ENCODE data around the gene RFWD3. TPM values are rescaled to one million over a fixed set of nuclear protein-coding genes. Genes with fewer than 3 reads are reported as not detected.

Gene RFWD3
- total RNA-seq, 1 donor from 2014 or later, result 4.4 TPM

DNA sequence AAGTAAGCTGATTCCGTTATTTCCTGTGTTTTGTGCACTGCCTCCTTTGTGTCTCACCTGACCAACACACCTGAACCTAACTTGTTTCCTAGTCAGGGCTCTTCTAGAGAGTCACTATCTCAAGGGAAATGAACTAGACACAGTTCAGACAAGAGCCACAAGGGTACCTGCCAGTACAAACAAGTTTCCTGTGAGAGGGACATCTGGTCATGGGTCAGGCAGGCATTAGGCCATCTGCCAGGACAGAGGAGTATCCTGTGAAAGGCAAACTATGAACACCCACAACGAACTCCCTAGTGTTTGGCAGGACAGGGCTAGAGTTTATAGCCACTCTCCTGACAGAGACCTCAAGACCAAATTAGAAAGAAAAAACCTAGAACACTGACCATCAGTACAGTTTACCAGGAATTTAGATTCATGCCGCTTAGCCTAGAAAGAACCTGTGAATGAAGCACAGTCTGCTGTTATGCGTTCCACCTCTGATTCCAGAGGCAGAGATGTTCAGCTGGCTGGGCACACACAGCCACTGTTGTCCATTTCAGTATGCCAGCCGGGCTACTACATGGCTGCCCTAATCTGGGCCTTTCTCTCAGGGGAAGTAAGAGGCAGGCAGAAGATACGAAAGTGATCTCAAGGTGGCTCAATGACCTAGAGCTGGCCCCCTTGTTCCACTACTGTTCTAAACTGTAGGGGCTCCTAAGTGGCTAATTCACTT lies 39.0 kb downstream of the RFWD3 start:
- DNase-seq (no peak), ATAC-seq (ENCODE audit: poor library complexity) (peak; percentile 38)
- intact Hi-C loops (cut with DNase I), result loop anchor here (10.0 kb wide), 1 partner anchor 163 kb away; no protein-coding TSS in a partner anchor

DNA sequence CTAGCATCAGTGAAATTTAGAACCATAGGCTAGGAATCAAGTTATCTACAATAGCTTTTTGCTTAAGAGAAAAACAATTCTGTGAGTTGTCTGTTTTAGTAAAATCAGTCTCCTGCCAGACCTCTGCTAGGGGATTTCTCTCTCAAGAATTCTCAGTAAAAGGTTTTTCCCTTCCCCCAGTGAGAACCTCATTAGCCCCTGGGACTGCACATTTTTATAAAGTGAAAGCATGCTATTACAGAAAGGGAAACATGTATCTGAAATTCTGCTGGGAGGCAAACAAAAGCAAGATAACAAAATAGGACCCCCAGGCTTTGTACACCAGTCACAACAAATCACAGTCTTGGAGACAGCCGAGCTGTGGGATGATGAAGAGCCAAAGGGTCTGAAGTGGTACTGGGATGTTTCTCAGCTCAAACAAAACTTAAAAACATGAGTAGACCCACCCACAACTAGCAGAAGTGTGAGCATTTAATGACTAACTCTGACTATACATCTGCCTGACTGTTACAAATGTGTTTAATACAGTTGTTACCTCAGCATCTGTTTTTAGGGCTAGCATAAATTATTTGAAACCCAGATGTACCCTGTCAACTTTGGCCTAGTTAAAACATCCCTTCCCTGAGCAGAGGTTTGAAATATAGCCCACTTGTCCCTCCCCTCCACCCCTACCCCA lies 39.8 kb downstream of the RFWD3 start:
- DNase-seq (no peak), ATAC-seq (ENCODE audit: poor library complexity) (no peak)
- intact Hi-C loops (cut with DNase I), result loop anchor here (10.0 kb wide), 1 partner anchor 162 kb away; no protein-coding TSS in a partner anchor

DNA sequence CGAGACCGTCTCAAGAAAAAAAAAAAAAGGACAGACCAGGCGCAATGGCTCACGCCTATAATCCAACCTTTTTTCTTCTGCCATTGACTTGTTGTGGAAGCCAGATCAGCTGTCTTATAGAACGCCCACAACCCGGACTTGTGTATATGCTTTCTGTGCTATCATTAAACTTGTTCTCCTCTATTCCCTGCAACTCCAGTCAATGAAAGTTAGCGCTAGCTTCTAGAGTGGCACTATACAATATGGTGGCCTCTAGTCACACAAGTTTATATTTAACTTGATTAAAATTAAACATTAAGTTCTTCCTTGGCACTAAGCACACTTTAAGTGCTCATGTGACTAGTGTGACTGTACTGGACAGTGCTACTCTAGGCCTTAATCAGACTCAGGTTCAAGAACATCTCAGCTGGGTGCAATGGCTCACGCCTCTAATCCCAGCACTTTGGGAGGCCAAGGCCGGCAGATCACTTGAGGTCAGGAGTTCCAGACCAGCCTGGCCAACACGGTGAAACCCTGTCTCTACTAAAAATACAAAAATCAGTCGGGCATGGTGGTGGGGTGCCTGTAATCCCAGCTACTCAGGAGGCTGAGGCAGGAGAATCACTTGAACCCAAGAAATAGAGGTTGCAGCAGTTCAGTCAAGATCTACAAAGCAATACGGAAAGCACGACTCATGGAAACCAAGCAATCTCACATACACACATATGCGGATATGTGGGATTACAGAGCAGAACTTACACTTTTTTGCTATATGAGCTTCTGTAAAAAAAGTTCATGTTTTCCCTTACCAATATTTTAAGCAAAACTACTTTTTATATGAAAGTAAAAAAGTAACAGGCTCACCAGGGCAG lies 41.0 kb downstream of the RFWD3 start:
- intact Hi-C loops (cut with DNase I), result loop anchor here (10.0 kb wide), 1 partner anchor 161 kb away; no protein-coding TSS in a partner anchor
- DNase-seq (no peak), ATAC-seq (ENCODE audit: poor library complexity) (no peak)

DNA sequence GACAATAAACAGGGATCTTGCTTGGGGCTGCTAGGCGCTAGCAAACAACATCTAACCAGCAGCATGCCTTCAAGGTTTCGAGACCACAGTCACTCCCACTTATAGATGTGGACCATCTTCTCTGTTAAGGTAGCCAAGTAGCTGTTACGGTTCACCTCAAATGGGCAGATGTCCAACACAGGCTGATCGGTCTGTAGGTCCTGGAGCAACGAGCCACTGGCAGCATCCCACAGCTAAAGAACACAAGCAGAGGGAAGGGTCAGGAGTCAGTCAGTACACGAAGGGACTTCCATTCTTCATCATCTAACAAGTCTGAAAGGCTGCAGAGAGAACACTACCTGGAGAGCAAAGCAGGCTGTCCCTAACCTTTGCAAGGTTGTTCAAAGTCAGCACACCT lies 42.8 kb downstream of the RFWD3 start:
- no peak for ATAC-seq (ENCODE audit: poor library complexity)
- no peak for DNase-seq
- intact Hi-C loops (cut with DNase I), result loop anchor here (10.0 kb wide), 1 partner anchor 159 kb away; no protein-coding TSS in a partner anchor

DNA sequence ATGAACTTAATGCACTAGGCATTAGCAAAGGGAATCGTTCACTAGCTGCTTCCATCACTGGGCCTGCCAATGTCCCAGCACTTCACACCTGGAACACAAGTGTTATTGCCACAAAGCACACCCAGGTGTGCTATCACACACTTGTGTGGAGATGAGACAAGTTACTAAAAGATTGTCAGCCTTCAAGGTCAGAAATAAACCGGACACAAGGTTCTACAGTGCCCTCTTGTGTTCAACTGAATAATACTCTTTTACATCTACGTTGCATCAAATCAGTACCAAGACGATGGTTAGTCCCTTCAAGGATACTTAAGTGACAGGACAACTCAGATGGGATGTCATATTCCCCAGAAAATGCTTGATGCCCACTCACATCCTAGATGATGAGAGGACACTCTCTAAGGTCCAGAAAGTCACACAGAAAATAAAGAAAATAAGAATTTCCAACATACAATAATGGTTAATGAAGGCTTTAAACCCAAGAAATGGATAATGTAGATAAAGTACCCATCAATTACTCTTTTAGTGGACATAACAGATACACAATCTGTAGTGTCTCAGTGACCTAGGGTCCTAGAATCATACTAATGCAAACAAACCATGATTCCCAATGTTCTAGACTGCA lies 43.4 kb downstream of the RFWD3 start:
- no peak for DNase-seq
- intact Hi-C loops (cut with DNase I), result loop anchor here (10.0 kb wide), 1 partner anchor 159 kb away; no protein-coding TSS in a partner anchor
- ATAC-seq (ENCODE audit: poor library complexity), result peak; percentile 60

DNA sequence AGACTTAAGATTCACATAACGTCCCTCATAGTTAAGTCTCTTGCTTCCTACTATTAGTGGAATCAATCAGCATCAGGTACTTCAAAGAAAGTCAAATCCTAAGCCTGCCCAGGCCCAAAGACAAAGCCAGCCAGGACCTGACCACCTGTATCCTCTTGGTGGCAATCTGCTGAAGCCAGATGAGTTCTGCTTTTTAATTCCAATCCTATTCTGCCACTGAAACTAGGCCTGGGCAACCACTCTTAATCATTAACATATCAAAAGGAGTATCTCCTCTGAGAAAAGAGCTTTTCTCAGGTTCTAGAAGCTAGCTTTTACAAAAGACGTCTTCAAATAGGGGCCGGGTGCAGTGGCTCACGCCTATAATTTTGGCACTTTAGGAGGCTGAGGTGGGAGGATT lies 44.7 kb downstream of the RFWD3 start:
- ATAC-seq (ENCODE audit: poor library complexity), result no peak
- no peak for DNase-seq
- intact Hi-C loops (cut with DNase I), result loop anchor here (10.0 kb wide), 1 partner anchor 157 kb away; no protein-coding TSS in a partner anchor

DNA sequence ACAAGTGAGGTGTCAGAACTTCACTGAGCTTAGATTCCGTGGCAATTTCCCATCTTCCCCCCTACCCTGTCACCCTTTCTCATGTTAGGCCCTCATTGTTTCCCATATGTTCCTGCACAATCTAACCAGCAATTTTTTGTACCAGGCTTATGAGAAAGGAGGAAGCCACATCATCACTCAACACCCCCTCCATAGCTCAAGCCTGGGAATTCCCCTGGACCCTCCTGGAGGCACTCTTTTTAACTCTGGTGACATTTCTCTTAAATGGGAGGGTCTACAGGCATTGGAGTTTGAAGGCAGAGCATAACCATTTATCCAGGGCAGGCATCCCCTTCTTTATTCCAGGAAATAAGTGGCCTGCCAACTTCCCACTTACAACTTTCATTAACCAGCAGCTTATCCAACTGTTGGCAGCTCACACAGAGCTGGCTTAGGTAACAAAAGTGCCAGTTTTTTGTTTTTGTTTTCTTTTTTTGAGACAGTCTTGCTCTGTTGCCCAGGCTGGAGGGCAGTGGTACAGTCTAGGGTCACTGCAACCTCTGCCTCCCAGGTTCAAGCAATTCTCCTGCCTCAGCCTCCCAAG lies 49.4 kb downstream of the RFWD3 start:
- DNase-seq (no peak), ATAC-seq (ENCODE audit: poor library complexity) (no peak)
- intact Hi-C loops (cut with DNase I), result no loop called here

DNA sequence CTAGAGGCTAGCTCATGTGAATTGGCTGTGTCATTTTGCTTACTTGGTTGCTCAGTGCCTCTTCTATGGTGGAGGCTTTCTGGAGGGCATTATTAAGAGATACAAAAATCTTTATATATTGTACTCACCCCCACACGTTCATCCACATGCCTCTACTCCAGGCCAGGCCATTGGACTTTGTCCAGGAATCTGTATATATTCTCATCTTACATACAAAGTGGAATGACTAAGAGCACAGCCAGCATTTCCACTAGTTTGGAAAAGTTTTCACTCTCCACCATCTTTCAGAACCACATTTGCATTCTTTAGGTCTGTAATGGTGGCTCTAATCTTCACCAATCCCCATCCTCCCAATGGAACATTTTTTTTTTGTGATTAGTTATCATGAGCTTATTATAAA lies 55.0 kb downstream of the RFWD3 start:
- DNase-seq (no peak), ATAC-seq (ENCODE audit: poor library complexity) (no peak)
- intact Hi-C loops (cut with DNase I), result no loop called here

DNA sequence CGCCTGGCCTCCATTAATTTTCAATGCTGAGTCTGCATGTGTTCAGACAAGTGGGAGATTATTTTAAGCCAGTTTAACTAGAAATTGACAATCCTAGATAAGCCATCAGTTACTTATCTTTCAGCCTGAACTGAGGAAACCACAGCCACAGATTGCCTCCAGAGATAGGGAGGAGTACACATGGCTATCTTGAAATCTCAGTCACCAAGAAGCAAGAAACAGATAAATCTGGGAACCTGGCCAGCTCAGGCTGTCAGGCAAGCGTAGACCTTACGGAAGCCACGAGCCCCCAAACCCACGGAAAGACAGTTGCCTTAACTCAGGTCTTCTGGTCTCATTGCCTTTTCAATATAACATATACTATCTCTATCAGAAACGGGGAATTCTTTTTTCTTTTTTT lies 57.7 kb downstream of the RFWD3 start:
- intact Hi-C loops (cut with DNase I), result loop anchor here (10.0 kb wide), 1 partner anchor 114 kb away; no protein-coding TSS in a partner anchor
- DNase-seq, result no peak
- no peak for ATAC-seq (ENCODE audit: poor library complexity)

DNA sequence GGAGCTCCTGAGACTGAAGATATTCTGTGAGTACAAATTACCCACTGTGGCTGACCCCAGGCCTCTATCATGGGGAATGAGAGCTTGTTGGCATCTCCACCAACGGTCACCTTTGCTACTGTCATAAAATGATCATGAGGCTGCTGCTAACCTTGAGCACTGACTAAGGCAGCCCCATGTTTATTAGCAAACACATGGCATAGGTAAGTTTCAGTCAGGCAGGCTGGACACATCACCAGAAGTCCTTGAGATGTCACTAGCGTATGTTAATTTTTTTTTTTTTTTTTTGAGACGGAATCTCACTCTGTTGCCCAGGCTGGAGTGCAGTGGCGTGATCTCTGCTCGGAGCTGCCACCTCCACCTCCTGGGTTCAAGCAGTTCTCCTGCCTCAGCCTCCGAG lies 58.3 kb downstream of the RFWD3 start:
- no peak for ATAC-seq (ENCODE audit: poor library complexity)
- intact Hi-C loops (cut with DNase I), result loop anchor here (10.0 kb wide), 1 partner anchor 114 kb away; no protein-coding TSS in a partner anchor
- DNase-seq, result no peak

DNA sequence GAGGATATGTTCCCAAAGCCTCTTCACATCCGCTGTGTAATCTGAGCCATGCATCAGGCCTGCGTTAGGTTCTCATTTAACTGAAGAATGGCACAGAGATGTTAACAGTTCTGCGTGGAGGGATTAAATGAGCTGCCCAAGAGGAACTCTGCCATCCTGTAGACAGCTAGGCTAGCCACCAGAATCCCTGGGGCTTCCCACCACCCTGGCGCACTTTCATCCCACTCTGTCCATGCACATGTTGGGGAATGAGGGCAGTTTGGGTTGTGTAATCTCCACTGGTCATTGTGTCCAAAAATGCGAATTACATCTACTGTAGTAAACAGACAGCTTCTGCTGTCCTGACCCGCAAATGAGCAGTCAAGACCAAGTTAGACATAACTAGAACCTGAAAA lies 58.7 kb downstream of the RFWD3 start:
- ATAC-seq (ENCODE audit: poor library complexity), result no peak
- no peak for DNase-seq
- intact Hi-C loops (cut with DNase I), result loop anchor here (10.0 kb wide), 1 partner anchor 113 kb away; no protein-coding TSS in a partner anchor

DNA sequence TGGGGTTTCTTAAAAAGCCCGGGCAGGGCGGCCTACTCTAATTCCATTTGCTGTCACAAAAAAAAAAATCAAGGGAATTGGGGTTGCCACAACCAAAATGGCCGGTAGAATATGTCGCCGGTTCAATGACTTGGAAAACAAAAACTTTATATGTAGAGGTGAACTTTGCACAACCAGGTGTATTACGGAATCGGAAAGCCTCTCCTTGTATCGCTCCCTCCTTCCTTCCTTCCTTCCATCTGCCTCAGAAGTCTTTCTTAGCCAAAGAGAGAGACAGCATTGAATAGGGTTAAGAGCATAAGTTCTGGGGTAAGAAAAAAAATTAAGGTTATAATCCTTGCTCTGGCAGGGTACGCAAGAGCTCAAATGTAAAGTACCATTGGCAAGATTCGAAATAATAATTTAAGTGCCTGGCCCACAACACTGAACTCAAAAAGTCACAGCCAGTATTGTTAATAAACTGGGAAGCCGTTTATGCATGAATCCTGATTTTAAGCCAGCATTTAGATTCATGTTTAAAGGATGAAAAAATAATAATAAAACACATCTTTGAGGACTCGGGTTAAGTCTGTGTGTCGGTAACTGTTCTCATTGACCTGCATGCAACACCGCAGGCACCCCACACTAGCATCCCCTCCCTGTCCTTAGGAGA lies 59.2 kb downstream of the RFWD3 start:
- DNase-seq, result no peak
- no peak for ATAC-seq (ENCODE audit: poor library complexity)
- intact Hi-C loops (cut with DNase I), result loop anchor here (10.0 kb wide), 1 partner anchor 113 kb away; no protein-coding TSS in a partner anchor

DNA sequence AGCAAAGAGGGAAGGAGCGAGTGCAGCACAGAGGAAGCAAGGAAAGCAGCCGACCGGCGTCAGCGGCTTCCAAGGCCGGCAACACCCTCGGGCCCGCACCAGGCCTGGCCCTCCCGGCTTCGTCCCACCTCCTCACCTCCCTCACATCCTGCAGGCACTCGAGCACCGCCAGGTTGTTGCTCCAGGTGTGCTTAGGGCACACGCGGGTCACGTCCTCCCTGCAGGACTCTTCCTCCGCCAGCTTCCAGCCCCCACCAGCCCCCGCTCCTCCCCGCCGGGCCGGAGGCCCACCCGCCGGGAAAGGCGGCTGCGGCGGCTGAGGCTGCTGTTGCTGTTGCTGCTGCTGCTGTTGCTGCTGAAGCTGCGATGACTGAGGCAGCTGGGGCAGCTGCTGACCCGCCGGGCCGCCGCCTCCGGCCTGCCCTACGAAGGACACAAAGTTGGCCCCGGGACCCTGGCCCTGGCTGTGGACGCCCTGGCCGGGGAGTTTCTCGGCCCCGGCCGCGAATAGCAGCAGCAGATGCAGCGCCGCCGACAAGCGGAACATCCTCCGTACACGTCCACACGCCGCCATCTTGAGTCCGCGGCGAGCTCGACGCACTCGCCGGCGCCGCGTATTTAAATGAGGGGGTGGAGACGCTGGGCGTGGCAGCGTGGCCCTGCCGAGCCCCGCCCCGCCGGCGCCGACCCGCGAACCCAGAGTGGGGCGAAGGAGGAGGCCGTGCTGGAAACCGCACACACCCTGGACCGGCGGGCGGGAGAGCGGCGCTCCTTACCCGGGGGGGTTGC lies 60.0 kb downstream of the RFWD3 start, which contains the start of gene GLG1:
TSS of gene GLG1 (minus strand) at position 594 of the 789 bp plus-strand sequence. CDS start at position 574, 20 bp downstream.
- peak; percentile 96 for DNase-seq
- intact Hi-C loops (cut with DNase I), result loop anchor here (10.0 kb wide), 1 partner anchor 112 kb away; no protein-coding TSS in a partner anchor

DNA sequence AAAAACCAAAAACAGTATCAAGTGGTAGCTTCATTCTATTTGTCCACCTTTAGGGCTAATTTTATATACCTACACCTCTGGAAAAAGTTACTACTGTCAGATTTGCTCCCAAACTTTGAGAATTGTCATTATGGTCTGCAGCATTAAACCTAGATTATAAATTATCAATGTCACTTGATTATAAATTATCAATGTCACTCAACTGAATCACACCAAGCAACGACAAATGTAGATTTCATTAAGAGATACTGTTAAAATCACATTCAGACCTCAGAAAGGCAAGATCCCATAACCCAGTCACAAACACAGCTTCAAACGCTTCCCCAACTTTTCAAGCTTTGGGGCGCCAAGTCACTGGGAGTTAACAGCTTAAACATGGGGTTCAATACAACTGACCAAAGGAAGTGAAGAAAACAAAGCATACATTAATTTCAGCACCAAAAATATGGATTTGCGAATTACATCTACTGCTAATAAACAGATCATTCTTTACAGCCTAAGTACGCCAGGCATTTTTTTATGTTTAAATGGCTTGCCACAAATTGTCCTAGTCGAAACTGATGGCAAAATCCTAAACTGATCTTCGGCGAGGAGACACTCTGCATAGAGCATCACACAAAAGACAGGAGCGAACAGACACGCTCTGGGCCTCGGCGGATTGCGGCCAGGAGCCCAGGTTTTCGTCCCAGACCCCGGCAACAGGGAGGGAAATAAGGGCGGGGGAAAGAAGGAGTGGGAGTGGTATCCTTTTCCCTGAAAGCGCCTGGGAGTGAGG lies 60.7 kb downstream of the RFWD3 start:
- no peak for DNase-seq

More for the DNA sequence above, 60.0 kb downstream of the RFWD3 start, which contains the start of gene GLG1:
- peak; percentile 99 for ATAC-seq (ENCODE audit: poor library complexity)

DNA sequence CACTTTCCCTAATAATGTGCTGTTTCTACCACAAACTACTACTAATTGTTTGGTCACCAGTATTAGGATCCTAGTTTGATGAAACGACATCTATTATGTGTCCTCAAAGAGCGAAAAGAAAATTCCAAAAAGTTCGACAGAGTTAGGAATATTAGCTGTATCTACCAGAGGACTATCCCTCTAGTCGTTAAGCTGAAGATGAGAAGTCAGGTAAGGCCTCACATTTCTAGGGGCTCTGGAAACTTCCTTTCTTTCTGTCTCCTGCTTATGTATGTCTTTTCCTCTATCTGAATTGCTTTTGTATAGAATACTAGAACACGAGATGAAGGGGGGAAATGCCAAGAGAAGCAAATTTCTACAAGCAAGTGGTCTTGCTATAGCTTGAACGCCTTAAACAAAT lies 61.3 kb downstream of the RFWD3 start:
- ATAC-seq (ENCODE audit: poor library complexity) (no peak), DNase-seq (no peak)
- intact Hi-C loops (cut with DNase I), result loop anchor here (10.0 kb wide), 1 partner anchor 111 kb away; no protein-coding TSS in a partner anchor

More for the DNA sequence above, 60.7 kb downstream of the RFWD3 start:
- ATAC-seq (ENCODE audit: poor library complexity), result no peak
- intact Hi-C loops (cut with DNase I), result loop anchor here (10.0 kb wide), 1 partner anchor 111 kb away; no protein-coding TSS in a partner anchor

DNA sequence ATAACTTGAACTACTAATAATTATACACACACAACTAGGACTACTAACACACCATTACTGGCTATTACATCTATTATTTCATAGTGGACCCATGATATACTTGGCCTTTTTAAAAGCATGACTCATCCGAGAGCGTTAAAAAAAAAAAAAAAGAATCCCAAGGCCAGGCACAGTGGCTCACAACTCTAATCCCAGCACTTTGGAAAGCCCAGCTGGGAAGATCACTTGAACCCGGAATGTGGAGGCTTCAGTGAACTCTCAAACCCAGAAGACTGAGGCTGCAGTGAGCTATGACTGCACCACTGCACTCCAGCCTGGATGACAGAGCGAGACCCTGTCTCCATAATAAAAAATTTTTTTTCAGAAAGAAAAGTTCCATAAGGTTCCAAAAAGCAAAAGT lies 62.8 kb downstream of the RFWD3 start:
- DNase-seq (no peak), ATAC-seq (ENCODE audit: poor library complexity) (no peak)
- intact Hi-C loops (cut with DNase I), result loop anchor here (10.0 kb wide), 1 partner anchor 109 kb away; no protein-coding TSS in a partner anchor

All from Right ventricle myocardium superior (tissue), 1 donor.